Gastrocnemius medialis (tissue), 4 donors: ENCODE measurements around the gene HNRNPA1.

Source experiments
- CTCF ChIP-seq, 5 experiments: fragments of 450-650 bp in 3 of 5; fragments of 200-600 bp in 2 of 5; sonication (generic) in 2 of 5; IDR thresholded peaks in 4 of 5; conservative IDR thresholded peaks in 1 of 5; 1 replicate in 4 of 5; 2 replicates in 1 of 5; pipeline ENCODE4 v1.5.1; 2016 to 2019; ENCODE audit warnings: antibody characterized with exemption in 5 of 5, mild to moderate bottlenecking in 3 of 5, moderate library complexity in 3 of 5
- POLR2A ChIP-seq, 2 donors: fragments of 450-650 bp; IDR thresholded peaks; one replicate each; pipeline ENCODE4 v1.6.1; 2017; ENCODE audit warnings: antibody characterized with exemption in 2 of 2, mild to moderate bottlenecking in 2 of 2, moderate library complexity in 2 of 2

GRCh38 chr12:54330442-54330841, 49.9 kb downstream of the HNRNPA1 start:
- TF ChIP-seq CTCF (IDR thresholded peaks at IDR 0.05 in 4 of 5, conservative IDR thresholded peaks at IDR 0.05 in 1 of 5): no peak
- no peak for TF ChIP-seq POLR2A (IDR thresholded peaks at IDR 0.05)
